Measurements from ENCODE around the gene IFTAP. TPM values are rescaled to one million over a fixed set of nuclear protein-coding genes. Genes with fewer than 3 reads are reported as not detected.

The IFTAP gene
- total RNA-seq, 4 donors from 2014 or later: 23.3 to 46.5 (median 26.1) TPM

GRCh38 chr11:36581536-36581935 is 12.8 kb upstream of the IFTAP start:
- intact Hi-C loops (cut with DNase I): no loop called here
- WGBS: 78% methylated on average over 2 of the region's 2 CpGs

GRCh38 chr11:36583667-36584066 is 10.6 kb upstream of the IFTAP start:
- no peak for DNase-seq (ENCODE audit: extremely low spot score)
- no peaks in the 10 kb centered on the region for H3K36me3 ChIP-seq
- intact Hi-C loops (cut with DNase I): no loop called here
- H3K4me1 ChIP-seq: no peaks in the 10 kb centered on the region
- WGBS: 62% methylated on average over 3 of the region's 3 CpGs
- no peaks in the 10 kb centered on the region for H3K9me3 ChIP-seq
- no peak for TF ChIP-seq POLR2AphosphoS5 (IDR thresholded peaks at IDR 0.05)
- TF ChIP-seq EP300 (IDR thresholded peaks at IDR 0.05): no peak
- TF ChIP-seq, protein P1, sequence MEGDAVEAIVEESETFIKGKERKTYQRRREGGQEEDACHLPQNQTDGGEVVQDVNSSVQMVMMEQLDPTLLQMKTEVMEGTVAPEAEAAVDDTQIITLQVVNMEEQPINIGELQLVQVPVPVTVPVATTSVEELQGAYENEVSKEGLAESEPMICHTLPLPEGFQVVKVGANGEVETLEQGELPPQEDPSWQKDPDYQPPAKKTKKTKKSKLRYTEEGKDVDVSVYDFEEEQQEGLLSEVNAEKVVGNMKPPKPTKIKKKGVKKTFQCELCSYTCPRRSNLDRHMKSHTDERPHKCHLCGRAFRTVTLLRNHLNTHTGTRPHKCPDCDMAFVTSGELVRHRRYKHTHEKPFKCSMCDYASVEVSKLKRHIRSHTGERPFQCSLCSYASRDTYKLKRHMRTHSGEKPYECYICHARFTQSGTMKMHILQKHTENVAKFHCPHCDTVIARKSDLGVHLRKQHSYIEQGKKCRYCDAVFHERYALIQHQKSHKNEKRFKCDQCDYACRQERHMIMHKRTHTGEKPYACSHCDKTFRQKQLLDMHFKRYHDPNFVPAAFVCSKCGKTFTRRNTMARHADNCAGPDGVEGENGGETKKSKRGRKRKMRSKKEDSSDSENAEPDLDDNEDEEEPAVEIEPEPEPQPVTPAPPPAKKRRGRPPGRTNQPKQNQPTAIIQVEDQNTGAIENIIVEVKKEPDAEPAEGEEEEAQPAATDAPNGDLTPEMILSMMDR (IDR thresholded peaks at IDR 0.05): no peak
- TF ChIP-seq POLR2A (IDR thresholded peaks at IDR 0.05; ENCODE audit: low read depth): no peak
- H3K4me3 ChIP-seq: no peak overlapping the region
- no peaks in the 10 kb centered on the region for H3K27me3 ChIP-seq
- H3K27ac ChIP-seq (replicated peaks in 1 of 4): no peak overlapping the region

More at GRCh38 chr11:36581536-36581935, 12.8 kb upstream of the IFTAP start:
- DNase-seq (ENCODE audit: extremely low spot score): no peak
- no peak overlapping the region for H3K27ac ChIP-seq (replicated peaks in 1 of 4)
- TF ChIP-seq POLR2AphosphoS5 (IDR thresholded peaks at IDR 0.05): no peak
- H3K4me1 ChIP-seq: peaks cover 0 to 15% (median 11%) of the 10 kb centered on the region in 4 donors
- H3K36me3 ChIP-seq: no peaks in the 10 kb centered on the region
- H3K4me3 ChIP-seq: no peak overlapping the region
- no peaks in the 10 kb centered on the region for H3K27me3 ChIP-seq
- H3K9me3 ChIP-seq: no peaks in the 10 kb centered on the region

DNA sequence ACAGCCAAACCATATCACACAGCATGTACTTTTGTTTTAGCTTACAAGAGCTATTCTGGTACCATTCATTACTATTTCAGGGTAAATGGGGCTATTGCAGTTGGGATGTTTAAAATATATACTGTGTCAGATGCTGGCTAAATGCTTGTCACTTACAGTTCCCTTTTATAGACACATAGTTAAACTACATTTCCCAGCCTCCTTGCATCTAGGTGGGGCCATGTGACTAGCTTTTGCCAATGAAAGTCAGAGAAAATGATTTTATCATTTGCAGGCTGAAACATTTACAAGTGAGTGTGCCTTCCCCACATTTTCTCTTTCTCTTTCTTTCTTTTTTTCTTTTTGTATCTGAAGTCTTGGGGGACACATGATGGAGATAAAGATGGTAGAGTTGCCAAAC is 7.8 kb upstream of the IFTAP start:
- intact Hi-C loops (cut with DNase I): no loop called here
- H3K4me1 ChIP-seq: no peaks in the 10 kb centered on the region
- no peak for DNase-seq (ENCODE audit: extremely low spot score)
- H3K27me3 ChIP-seq: peaks cover 0 to 7% (median 0%) of the 10 kb centered on the region in 4 donors
- TF ChIP-seq POLR2AphosphoS5 (IDR thresholded peaks at IDR 0.05) (no peak), EP300 (IDR thresholded peaks at IDR 0.05) (no peak), POLR2A (IDR thresholded peaks at IDR 0.05; ENCODE audit: low read depth) (no peak)
- TF ChIP-seq, protein P1 (IDR thresholded peaks at IDR 0.05): no peak
- H3K36me3 ChIP-seq: no peaks in the 10 kb centered on the region
- H3K27ac ChIP-seq (replicated peaks in 1 of 4): no peak overlapping the region
- H3K9me3 ChIP-seq: no peaks in the 10 kb centered on the region
- no peak overlapping the region for H3K4me3 ChIP-seq

- no peak for DNase-seq (ENCODE audit: extremely low spot score)
- no peak overlapping the region for H3K4me3 ChIP-seq
- no peak for TF ChIP-seq POLR2AphosphoS5 (IDR thresholded peaks at IDR 0.05)
- TF ChIP-seq, protein P1 (IDR thresholded peaks at IDR 0.05): no peak
- TF ChIP-seq EP300 (IDR thresholded peaks at IDR 0.05): no peak
- no peak for TF ChIP-seq POLR2A (IDR thresholded peaks at IDR 0.05; ENCODE audit: low read depth)
- 52% methylated on average over 1 of the region's 1 CpG for WGBS
- no peaks in the 10 kb centered on the region for H3K9me3 ChIP-seq
- intact Hi-C loops (cut with DNase I): no loop called here
- H3K27ac ChIP-seq (replicated peaks in 1 of 4): no peak overlapping the region
- H3K36me3 ChIP-seq: no peaks in the 10 kb centered on the region
- H3K4me1 ChIP-seq: no peaks in the 10 kb centered on the region
- peaks cover 0 to 11% (median 0%) of the 10 kb centered on the region in 4 donors for H3K27me3 ChIP-seq
Measured at GRCh38 chr11:36588099-36588498, 6.2 kb upstream of the IFTAP start.

GRCh38 chr11:36590513-36590912 is 3.8 kb upstream of the IFTAP start:
- peaks cover 6 to 8% (median 6%) of the 10 kb centered on the region in 4 donors for H3K4me1 ChIP-seq
- no peak overlapping the region for H3K4me3 ChIP-seq
- intact Hi-C loops (cut with DNase I): no loop called here
- no peak overlapping the region for H3K27ac ChIP-seq (replicated peaks in 1 of 4)
- WGBS: 49% methylated on average over 4 of the region's 4 CpGs
- H3K36me3 ChIP-seq: no peaks in the 10 kb centered on the region
- no peaks in the 10 kb centered on the region for H3K9me3 ChIP-seq
- TF ChIP-seq POLR2AphosphoS5 (IDR thresholded peaks at IDR 0.05) (no peak), EP300 (IDR thresholded peaks at IDR 0.05) (no peak), POLR2A (IDR thresholded peaks at IDR 0.05; ENCODE audit: low read depth) (no peak)
- TF ChIP-seq, protein P1 (IDR thresholded peaks at IDR 0.05): no peak
- no peak for DNase-seq (ENCODE audit: extremely low spot score)
- peaks cover 0 to 11% (median 0%) of the 10 kb centered on the region in 4 donors for H3K27me3 ChIP-seq
